Left hindlimb (tissue), 1 donor: ENCODE results near the gene TMEM53.
"Not testable (repeated sequence)": the region's sequence is repeated elsewhere in the genome, so short reads cannot be mapped to it uniquely, and the experiment has no call there.

Source experiments
- DNase-seq: peaks from one replicate; pipeline ENCODE4 v3.0.0-alpha.2; 2018

Gene TMEM53

GRCh38 chr1:44674113-44675000 is at the start of gene TMEM53, which contains the start of gene ARMH1:
TMEM53 (minus strand) TSS chr1:44674481; CDS start chr1:44674391, 90 bp downstream.
ARMH1 (plus strand) TSS chr1:44674714; CDS start chr1:44689698, 14,984 bp downstream.
- DNase-seq: peak; percentile 99

GRCh38 chr1:44723496-44724295 is 49.4 kb upstream of the TMEM53 start:
- DNase-seq: no peak

GRCh38 chr1:44723064-44723463 is 48.8 kb upstream of the TMEM53 start:
- DNase-seq: no peak

- no peak for DNase-seq
These were observed 47.4 kb upstream of the TMEM53 start for GRCh38 chr1:44721485-44722361.

GRCh38 chr1:44720281-44720680 is 46.0 kb upstream of the TMEM53 start:
- DNase-seq: no peak

GRCh38 chr1:44719318-44719717 is 45.0 kb upstream of the TMEM53 start:
- DNase-seq: no peak

- no peak for DNase-seq
These were observed 43.8 kb upstream of the TMEM53 start for GRCh38 chr1:44718091-44718490.

- no peak for DNase-seq
These were observed 43.4 kb upstream of the TMEM53 start for GRCh38 chr1:44717653-44718052.

GRCh38 chr1:44717156-44717555 is 42.9 kb upstream of the TMEM53 start:
- DNase-seq: no peak

- peak; percentile 48 for DNase-seq
These were observed 40.8 kb upstream of the TMEM53 start for GRCh38 chr1:44714944-44715571.

- no peak for DNase-seq
These were observed 40.3 kb upstream of the TMEM53 start for GRCh38 chr1:44714532-44714931.

GRCh38 chr1:44713321-44713781 is 39.1 kb upstream of the TMEM53 start:
- no peak for DNase-seq

- DNase-seq: no peak
These were observed 33.9 kb upstream of the TMEM53 start for GRCh38 chr1:44707959-44708831.

- no peak for DNase-seq
These were observed 33.0 kb upstream of the TMEM53 start for GRCh38 chr1:44707112-44707881.

GRCh38 chr1:44705938-44706337 is 31.7 kb upstream of the TMEM53 start:
- DNase-seq: no peak

- no peak for DNase-seq
These were observed 31.2 kb upstream of the TMEM53 start for GRCh38 chr1:44705470-44705869.

GRCh38 chr1:44701141-44701573 is 26.9 kb upstream of the TMEM53 start:
- no peak for DNase-seq

- no peak for DNase-seq
These were observed 26.3 kb upstream of the TMEM53 start for GRCh38 chr1:44700573-44700972.

- not testable (repeated sequence) for DNase-seq
These were observed 25.1 kb upstream of the TMEM53 start for GRCh38 chr1:44699375-44699774.

- DNase-seq: no peak
These were observed 23.9 kb upstream of the TMEM53 start for GRCh38 chr1:44698138-44698537.
